ENCODE results near the gene KAZALD1. TPM values are rescaled to one million over a fixed set of nuclear protein-coding genes. Genes with fewer than 3 reads are reported as not detected.
A peak's percentile ranks its signal among the peaks of the same experiment; 100 is the strongest.

Gene KAZALD1
- total and polyA plus RNA-seq, 10 of the 15 experiments (the other 5 are each of a cell fraction or from before 2014, with no cell fraction given): 0.10 to 4.3 (median 1.9) TPM

GRCh38 chr10:101012525-101013364, 49.0 kb upstream of the KAZALD1 start (continued):
- peak; percentile 45 for TF ChIP-seq SKIL (IDR thresholded peaks at IDR 0.05; ENCODE audit: low read depth, poor library complexity, severe bottlenecking)
- no peak for TF ChIP-seq IRF4 (IDR thresholded peaks at IDR 0.05; ENCODE audit: low read depth, low read length)
- peak; percentile 79 for TF ChIP-seq SMARCA5 (IDR thresholded peaks at IDR 0.05)
- no peak for TF ChIP-seq ZBED1 (IDR thresholded peaks at IDR 0.05; ENCODE audit: borderline replicate concordance)
- no peak for TF ChIP-seq MXI1 (IDR thresholded peaks at IDR 0.05; ENCODE audit: low read depth, low read length)
- peak; percentile 82 to 96 (median 92); a peak in 5 of 6 replicates for TF ChIP-seq CTCF (IDR thresholded peaks at IDR 0.05 in 2 of 3, conservative IDR thresholded peaks at IDR 0.05 in 1 of 3; ENCODE audit: control insufficient read depth in 2 of 3, extremely low read depth in 1 of 3, insufficient read depth in 1 of 3, low read depth in 3 of 3, low read length in 3 of 3)
- no peak for TF ChIP-seq CEBPZ (IDR thresholded peaks at IDR 0.05; ENCODE audit: low read depth, low read length)
- TF ChIP-seq CREM (IDR thresholded peaks at IDR 0.05; ENCODE audit: low read depth): no peak
- TF ChIP-seq HDGF (IDR thresholded peaks at IDR 0.05): no peak
- TF ChIP-seq EED (IDR thresholded peaks at IDR 0.05; ENCODE audit: low read depth): 0 out of 2 replicates have a peak, but pooled peaks have one; percentile 26
- peak; percentile 59 for TF ChIP-seq DPF2 (IDR thresholded peaks at IDR 0.05)
- no peak for TF ChIP-seq NFYA (IDR thresholded peaks at IDR 0.05; ENCODE audit: borderline replicate concordance, low read depth, low read length)
- TF ChIP-seq MYC (IDR thresholded peaks at IDR 0.05; ENCODE audit: insufficient read depth, insufficient read length, insufficient replicate concordance, low read length, severe bottlenecking): no peak
- no peak for TF ChIP-seq JUNB (IDR thresholded peaks at IDR 0.05)
- TF ChIP-seq EGR1 (IDR thresholded peaks at IDR 0.05; ENCODE audit: borderline replicate concordance in 1 of 2, low read depth in 2 of 2, low read length in 2 of 2): no peak
- TF ChIP-seq SP1 (IDR thresholded peaks at IDR 0.05; ENCODE audit: low read depth, low read length): no peak
- no peak for TF ChIP-seq EZH2 (IDR thresholded peaks at IDR 0.05; ENCODE audit: borderline replicate concordance, control insufficient read depth, low read depth, low read length)
- no peak for TF ChIP-seq SIX5 (IDR thresholded peaks at IDR 0.05; ENCODE audit: low read depth, low read length, severe bottlenecking)
- TF ChIP-seq POU2F2 (IDR thresholded peaks at IDR 0.05; ENCODE audit: borderline replicate concordance, low read depth, low read length): no peak
- TF ChIP-seq SPI1 (IDR thresholded peaks at IDR 0.05; ENCODE audit: borderline replicate concordance, insufficient read depth, low read depth, low read length): no peak
- peak; percentile 60 to 85; a peak in 2 of 4 replicates for TF ChIP-seq IKZF2 (IDR thresholded peaks at IDR 0.05)

Measured in GM12878 (cell line).